ENCODE data around the gene SYNDIG1.
"Not testable (repeated sequence)": the region's sequence is repeated elsewhere in the genome, so short reads cannot be mapped to it uniquely, and the experiment has no call there.

SYNDIG1 gene

DNA sequence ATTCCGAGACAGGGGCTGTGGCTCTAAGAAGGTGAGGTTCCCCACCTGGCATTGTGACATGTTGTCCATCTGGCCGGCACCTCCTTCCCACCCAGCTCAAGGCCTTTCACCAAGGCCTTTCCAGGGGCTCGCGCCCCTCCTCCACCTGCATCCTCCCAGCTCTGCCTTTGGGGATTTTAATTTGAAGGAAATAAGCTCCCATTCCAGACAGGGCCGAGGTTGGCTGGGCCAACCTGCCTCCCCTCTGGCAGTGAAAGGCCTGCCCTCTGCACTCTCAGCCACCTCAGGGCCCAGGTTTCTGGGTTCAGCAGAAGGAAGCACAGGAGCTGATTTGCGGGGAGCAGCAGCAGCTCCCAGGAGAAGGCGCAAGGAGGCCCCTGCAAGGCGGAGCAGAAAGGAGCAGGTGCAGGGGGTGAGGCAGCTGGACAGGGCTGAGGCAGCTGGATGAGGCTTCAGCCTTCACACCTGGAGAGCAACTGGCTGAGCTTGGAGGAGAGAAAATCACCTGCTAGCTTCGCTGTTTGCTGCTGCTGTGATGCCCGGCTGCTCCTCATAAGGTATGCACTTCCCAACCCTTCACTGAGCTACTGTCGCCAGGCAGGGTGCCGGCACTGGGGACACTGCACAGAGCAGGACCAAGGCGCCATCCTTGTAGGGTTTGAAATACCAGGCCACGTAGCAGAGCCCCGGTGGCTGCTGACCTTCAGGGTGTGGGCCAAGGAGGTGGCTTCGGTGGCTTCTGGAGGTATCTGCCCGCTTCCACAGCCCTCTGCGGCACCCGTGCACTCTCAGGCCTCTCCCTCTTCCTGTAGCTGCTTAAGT lies 147.0 kb downstream of the SYNDIG1 start:
- no peak for DNase-seq

DNA sequence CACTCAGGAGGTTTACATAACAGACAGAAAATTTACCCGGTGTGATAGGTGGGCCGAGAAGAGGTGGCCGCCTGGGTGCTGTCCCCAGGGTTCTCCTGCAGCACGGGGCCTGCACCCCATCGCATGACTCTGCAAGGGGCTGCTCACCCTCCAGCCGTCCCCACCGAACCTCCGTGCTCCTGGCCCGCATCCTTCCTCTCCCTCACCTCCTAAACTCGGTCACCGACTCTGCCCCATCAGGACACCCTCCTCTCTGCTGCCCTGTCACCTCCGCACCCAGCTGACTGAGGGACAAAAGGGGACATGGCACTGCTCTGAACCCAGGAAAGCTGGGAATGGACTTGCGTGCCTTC lies 147.6 kb downstream of the SYNDIG1 start:
- DNase-seq = no peak

DNA sequence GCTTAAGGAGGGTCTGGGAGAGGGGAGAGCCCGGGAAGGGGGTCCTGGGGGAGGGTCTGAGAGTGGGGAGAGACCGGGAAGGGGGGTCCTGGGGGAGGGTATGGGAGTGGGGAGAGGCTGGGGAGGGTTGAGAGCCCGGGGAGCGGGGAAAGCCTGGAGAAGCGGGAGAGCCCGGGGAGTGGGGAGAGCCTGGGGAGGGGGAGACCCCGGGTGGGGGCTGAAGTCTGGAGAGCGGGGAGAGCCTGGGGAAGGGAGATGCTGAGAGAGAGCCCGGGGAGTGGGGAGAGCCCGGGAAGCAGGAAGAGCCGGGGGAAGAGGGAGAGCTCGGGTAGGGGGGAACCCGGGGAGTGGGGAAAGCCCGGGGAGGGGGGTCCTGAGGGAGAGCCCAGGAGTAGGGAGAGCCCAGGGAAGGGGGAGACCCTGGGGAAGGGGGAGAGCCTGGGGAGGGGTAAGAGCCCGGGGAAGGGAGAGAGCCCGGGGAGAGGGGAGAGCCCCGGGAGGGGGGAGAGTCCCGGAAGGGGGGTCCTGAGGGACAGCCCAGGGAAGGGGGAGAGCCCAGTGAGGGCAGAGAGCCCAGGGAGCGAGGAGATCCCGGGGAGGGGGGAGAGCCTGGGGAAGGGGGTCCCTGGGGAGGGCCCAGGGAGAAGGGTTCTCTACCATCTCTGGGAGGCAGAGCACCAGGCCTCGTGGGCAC lies 148.5 kb downstream of the SYNDIG1 start:
- no peak for DNase-seq

DNA sequence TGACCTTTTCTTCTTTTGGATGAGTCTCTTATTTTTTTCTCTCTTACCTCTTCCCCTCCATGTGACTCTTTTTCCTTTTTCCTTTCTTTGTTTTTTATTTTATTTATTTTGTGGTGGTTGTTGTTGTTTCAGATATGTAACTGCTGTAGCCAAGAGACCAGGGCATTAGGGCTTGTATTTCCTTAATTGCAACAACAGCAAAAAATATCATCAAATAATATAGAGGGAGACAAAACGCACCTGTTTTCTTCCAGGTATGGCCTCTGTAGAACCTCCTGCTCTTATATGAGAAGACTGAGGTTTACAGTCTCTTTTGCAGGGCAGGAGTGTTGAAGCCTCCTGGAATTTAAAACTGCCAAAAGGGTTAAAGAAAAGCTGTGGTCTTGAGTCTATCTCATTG lies 149.3 kb downstream of the SYNDIG1 start:
- no peak for DNase-seq

- DNase-seq = no peak
Observed at GRCh38 chr20:24619212-24619611, 149.8 kb downstream of the SYNDIG1 start.

DNA sequence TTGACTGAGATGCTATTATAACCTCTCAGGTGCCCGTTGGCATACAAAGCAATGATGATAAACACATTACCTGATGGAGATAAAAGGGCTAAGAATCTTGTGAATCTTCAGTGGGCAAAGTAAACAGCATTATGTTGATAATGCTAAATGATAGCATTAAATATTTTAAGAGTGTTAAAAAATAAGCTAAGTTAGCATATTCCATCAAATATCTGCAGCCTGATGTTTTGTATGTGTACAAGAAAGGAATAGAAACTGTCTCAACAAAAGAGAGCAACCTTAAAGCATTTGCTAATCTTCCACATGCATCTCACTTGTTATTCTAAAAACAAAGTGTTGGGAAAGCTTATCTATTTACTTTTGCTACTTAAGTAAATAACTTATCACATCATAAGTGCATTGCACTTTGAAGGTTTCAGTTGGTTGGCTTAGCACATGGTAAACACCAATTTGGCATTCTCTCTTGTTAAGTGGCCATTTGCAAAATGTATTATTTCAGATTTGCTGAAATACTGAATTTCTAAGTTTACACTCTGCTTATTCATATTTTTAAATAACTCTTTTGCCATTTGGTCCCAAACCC lies 151.6 kb downstream of the SYNDIG1 start:
- DNase-seq = no peak

- DNase-seq = no peak
Observed at GRCh38 chr20:24622856-24623255, 153.4 kb downstream of the SYNDIG1 start.

- not testable (repeated sequence) for DNase-seq
Observed at GRCh38 chr20:24626141-24626540, 156.7 kb downstream of the SYNDIG1 start.

GRCh38 chr20:24627291-24627690 lies 157.9 kb downstream of the SYNDIG1 start:
- no peak for DNase-seq

GRCh38 chr20:24627926-24628325 lies 158.5 kb downstream of the SYNDIG1 start:
- DNase-seq = no peak

DNA sequence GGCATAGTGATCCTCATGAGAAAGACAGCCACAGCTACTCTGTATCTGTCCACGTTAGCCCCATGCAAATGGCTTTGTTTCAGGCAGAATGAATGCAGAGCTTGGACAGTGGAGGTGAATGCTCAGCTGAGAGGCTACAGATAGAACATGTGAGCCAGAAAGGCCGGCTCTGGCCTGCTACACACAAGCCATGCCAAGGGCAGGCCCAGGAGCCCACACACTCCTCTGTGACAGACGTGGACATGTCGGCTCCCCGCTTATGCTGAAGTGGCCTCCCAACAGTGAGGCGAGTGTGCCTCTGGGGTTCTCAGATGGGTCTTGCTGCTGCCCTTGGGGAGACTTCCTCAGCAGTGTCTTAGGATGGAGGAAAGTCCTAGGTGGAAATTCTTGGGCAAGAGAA lies 159.6 kb downstream of the SYNDIG1 start:
- no peak for DNase-seq

DNA sequence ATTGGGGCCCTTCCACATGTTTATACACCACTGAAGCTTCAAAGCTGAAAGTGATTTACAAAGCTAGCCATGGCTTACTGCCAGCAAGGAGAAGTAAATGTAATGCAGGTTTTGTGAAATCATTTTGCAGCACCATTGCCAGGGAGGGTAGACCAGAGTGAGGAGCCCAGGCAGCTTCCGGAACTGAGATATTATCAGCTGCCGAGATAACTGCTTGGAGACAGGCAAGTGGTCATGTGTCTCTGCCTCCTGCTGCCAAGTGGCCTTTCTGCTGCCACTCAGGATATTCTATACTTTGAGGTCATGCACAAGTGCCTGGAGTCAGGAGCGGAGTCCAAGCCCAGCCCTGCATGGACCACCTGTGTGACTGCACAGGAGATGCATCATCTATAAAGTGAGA lies 160.2 kb downstream of the SYNDIG1 start:
- DNase-seq = no peak

- DNase-seq = no peak
Observed at GRCh38 chr20:24630486-24631172, 161.2 kb downstream of the SYNDIG1 start.

GRCh38 chr20:24631173-24631505 lies 161.7 kb downstream of the SYNDIG1 start:
- DNase-seq = no peak

GRCh38 chr20:24632581-24632980 lies 163.2 kb downstream of the SYNDIG1 start:
- DNase-seq = no peak

GRCh38 chr20:24633026-24633425 lies 163.6 kb downstream of the SYNDIG1 start:
- no peak for DNase-seq

GRCh38 chr20:24633521-24633920 lies 164.1 kb downstream of the SYNDIG1 start:
- no peak for DNase-seq

- no peak for DNase-seq
Observed at GRCh38 chr20:24634855-24635254, 165.4 kb downstream of the SYNDIG1 start.

DNA sequence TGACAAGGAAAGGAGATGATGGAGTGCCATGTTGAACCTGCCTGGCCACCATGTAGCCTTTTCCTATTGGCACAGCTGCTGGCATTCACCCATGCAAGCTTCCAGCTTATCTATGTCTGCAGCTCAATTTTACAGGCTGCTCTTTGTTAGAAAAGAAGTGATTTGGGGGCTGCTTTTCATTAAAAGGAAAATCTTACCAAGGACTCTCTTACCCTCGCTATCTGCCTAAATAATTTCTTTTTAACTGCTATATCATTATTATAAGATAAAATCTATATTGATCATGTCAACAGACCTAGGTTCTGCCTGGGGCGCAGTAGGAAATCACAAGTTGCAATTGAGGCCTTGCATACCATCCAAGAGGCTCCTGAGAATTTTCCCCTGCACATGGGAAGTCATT lies 167.2 kb downstream of the SYNDIG1 start:
- no peak for DNase-seq

GRCh38 chr20:24637087-24637486 lies 167.7 kb downstream of the SYNDIG1 start:
- no peak for DNase-seq

- no peak for DNase-seq
Observed at GRCh38 chr20:24637941-24638340, 168.5 kb downstream of the SYNDIG1 start.

DNA sequence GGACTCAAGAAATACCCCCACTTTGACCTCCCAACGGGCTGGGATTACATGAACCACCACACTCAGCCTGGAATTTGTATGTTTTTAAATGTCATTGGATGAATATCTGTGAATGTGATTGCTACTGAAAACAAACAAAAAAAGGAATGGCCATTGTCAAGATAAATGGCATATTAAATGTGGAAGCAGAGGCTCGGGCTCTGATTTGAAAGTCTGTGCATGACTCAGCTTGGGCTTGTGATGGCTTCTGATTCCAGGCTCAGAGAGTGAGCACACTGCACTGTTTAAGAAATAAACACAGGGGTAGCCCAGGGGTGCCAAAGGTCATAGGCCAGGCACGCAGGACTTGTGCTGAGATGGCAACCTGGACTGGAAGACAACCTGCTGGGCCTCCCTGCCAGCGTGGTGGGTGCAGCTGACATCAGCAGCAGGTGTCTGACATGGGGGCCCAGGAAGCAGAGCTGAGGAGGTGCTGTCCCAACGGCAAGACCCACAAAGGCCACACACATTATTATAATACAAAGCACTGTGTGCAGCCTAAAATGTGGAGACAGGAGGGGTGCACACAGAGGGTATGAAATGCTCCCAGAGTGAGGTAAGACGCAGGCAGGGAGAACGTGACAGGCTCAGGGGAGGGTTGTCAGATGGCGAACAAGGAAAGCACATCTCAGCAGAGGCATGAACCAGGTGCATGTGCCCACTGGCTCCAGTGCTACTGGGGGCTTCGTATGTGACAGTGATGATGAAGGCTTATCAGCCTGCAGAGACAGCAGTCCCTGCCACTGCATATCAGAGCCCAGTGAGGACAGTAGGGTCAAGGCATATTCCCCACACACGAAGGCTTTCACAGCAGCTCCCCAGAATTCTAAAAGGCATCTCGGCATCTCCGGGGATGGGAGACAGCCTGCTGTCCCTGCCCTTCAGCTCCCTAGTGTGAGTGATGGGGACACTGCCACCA lies 169.4 kb downstream of the SYNDIG1 start:
- DNase-seq = no peak

GRCh38 chr20:24640276-24640675 lies 170.8 kb downstream of the SYNDIG1 start:
- DNase-seq = no peak
